HG03108 (cell line): ENCODE data around the gene ARPP19.
A peak's percentile ranks its signal among the peaks of the same experiment; 100 is the strongest.
"Not testable (repeated sequence)": the region's sequence is repeated elsewhere in the genome, so short reads cannot be mapped to it uniquely, and the experiment has no call there.

Experiments used
- ATAC-seq: cut with Tn5 transposase; IDR thresholded peaks from one replicate; pipeline ENCODE4 v1.9.1; 2021; ENCODE audit warnings: moderate library complexity; ENCODE audit not compliant: unreplicated experiment

ARPP19 gene, protein sequence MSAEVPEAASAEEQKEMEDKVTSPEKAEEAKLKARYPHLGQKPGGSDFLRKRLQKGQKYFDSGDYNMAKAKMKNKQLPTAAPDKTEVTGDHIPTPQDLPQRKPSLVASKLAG

GRCh38 chr15:52568601-52569585 lies at the start of gene ARPP19:
Gene ARPP19 (minus strand): TSS chr15:52569030. CDS start chr15:52568892, 138 bp downstream.
- ATAC-seq, result peak; percentile 46

GRCh38 chr15:52617026-52617425 lies 48.2 kb upstream of the ARPP19 start:
- ATAC-seq, result no peak

GRCh38 chr15:52615302-52615701 lies 46.5 kb upstream of the ARPP19 start:
- ATAC-seq, result no peak

DNA sequence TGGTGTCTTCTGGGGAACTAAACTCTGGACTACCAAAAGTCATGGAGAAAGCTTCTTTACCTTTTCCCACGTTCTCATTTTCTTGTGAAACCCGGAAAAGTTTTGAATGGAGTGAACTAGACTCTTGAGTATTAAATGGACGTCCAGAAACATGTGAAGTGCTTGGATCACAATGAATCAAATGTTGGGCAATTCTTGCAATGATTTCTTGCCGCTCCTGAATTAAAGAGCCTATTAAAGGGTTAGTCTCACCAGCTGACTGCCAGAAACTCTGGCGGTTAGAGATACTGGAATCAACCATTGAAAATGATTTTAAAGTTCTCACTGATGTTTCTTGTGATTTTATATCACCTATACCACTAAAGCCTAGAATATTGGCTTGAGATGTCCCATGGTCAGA lies 40.8 kb upstream of the ARPP19 start:
- no peak for ATAC-seq

- no peak for ATAC-seq
Measured at GRCh38 chr15:52584414-52584813, 15.6 kb upstream of the ARPP19 start.

- ATAC-seq, result no peak
Measured at GRCh38 chr15:52579852-52580251, 11.0 kb upstream of the ARPP19 start.

- ATAC-seq, result no peak
Measured at GRCh38 chr15:52576692-52577091, 7.9 kb upstream of the ARPP19 start.

GRCh38 chr15:52575573-52575972 lies 6.7 kb upstream of the ARPP19 start:
- ATAC-seq, result not testable (repeated sequence)

- no peak for ATAC-seq
Measured at GRCh38 chr15:52575072-52575471, 6.2 kb upstream of the ARPP19 start.

DNA sequence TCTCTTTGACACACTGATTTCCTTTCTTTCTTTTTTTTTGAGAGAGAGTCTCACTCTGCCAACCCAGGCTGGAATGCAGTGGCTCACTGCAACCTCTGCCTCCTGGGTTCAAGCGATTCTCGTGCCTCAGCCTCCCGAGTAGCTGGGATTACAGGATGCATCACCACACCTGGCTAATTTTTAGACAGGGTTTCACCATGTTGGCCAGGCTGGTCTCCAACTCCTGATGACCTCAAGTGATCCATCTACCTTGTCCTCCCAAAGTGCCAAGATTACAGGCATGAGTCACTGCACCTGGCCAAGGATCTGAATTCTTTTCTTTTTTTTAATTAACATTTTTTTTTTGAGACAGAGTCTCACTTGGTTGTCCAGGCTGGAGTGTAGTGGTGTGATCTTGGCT lies 5.8 kb upstream of the ARPP19 start:
- not testable (repeated sequence) for ATAC-seq

DNA sequence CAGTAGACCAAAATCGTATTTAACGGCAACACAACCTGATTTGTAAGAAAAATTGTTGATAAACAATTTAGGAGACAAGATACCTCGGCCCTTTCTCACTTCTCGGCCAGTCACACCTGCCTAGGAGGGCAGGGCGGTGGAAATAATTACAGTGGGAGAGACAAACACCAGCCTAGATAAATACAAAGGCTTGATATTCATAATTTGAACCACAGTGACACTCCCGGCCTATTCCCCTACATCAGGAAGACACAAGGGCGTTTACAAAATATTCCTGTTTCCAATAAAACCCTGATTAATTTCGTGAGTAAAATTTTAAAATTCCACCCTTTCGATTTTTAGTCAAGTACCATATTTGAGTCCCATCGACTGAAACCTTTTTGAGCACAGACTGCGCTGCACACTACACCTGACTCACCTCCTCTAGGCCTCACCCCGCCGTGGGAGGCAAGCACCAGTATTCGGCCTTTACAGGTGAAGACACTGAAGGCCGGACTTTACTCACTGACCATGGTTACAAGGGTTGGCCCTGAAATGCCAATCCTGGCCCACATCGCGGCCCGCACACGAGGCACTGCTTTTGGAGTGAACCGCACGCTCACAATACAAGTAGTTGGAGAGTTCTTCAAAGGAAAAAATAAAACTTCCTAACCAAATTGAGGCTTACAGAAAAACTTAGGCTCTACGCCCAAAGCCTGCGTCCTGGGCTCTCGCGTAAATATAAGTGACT lies 794 bp downstream of the ARPP19 start:
- ATAC-seq, result no peak

DNA sequence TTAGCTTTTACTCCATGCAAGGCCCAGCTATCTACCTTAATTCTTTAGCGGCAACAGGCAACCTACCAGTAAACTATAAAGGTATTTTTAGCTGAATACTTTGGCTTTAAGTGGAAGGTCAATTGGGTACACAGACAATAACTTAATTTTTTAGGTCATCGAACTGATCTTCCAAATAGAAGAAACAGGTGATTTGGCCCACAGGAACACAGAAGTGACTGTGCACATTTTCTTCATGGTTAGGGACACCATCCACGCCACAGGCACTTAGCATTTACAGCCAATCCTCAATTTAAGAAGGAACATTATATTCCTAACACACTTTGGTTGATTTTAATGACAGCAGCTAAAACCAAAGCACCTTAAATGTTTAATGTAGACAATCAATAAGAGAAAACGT lies 1.9 kb downstream of the ARPP19 start:
- ATAC-seq, result no peak

DNA sequence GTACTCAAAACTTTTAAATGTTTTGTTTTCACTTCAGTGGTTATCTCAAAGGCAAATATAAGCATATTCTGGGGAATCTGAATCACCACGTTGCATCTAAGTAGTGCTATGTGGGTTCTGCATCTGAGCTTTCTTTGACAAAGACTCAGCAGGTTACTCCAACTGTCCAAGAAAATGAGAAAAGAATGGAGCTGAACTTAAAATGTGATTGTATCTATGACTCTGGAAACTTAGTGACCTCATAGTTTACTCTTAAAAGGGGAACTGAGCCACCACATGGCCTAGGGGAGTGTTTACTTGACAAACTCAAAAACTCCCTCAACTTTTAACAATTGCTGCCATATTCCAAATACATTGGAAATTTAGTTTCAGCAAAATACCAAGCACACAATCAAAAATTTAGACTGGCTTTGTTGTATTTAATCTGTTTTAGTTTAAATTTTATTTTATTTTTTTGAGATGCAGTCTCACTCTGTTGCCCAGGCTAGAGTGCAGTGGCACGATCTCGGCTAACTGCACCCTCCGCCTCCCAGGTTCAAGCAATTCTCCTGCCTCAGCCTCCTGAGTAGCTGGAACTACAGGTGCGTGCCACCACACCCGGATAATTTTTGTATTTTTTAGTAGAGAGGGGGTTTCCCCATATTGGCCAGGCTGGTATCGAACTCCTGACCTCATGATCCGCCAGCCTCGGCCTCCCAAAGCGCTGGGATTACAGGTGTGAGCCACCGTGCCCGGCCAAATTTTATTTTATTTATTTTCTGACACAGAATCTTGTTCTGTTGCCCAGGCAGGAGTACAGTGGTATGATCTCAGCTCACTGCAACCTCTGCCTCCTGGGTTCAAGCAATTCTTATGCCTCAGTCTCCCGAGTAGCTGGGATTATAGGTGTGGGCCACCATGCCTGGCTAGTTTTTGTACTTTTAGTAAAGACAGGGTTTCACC lies 3.1 kb downstream of the ARPP19 start:
- peak; percentile 35 for ATAC-seq

GRCh38 chr15:52563501-52564060 lies 5.2 kb downstream of the ARPP19 start:
- no peak for ATAC-seq

- peak; percentile 35 for ATAC-seq
Measured at GRCh38 chr15:52559575-52559974, 9.3 kb downstream of the ARPP19 start.

DNA sequence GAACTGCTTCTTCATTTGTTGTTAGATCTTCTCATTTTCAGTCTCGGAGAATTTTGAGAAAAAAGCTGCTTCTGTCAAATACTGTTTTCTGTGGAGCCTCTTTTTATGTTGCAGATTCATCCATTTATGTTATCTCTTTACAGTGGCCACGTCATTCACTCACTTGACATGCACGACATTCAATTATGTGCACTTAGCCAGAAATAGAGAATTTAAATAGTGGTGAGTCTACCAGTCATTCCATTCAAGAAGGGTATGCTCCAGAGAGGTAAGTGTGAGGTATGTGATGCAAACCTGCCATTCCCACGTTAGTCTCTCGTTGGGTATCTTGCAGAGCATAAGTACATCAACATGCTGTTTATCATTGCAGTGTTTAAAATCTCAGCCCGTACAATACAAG lies 9.8 kb downstream of the ARPP19 start:
- ATAC-seq, result peak; percentile 25

GRCh38 chr15:52558196-52558595 lies 10.6 kb downstream of the ARPP19 start:
- peak; percentile 57 for ATAC-seq

GRCh38 chr15:52557274-52557641 lies 11.6 kb downstream of the ARPP19 start:
- no peak for ATAC-seq

DNA sequence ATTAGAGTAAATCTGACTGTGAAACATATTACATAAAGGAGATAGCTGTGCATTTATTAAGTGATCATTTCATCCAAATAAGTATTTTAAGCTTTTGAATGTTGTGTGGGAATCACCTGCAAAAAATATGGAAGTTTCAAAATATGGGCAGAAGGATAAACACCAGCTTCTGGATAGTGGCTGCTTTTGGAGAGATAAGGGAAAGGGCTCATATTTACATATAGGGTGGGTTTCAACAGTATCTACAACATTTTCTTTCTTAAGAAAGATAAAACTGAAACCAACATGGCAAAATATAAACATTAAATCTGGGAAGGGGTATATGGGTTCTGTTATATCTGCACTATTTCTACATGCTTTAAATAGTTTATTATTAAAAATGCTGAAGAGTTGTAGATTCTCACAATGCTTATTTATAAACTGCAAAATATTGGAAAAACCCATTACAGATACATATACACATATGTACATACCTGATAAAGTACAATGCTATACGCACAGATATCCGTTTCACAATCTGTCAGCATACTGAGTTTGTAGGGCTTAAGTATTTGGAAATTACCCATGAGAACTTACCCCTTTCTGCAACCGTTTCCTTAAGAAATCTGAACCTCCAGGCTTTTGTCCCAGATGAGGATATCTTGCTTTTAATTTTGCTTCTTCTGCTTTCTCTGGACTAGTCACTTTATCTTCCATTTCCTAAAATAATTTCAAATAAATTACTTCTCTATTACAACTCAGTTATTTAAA lies 12.1 kb downstream of the ARPP19 start:
- no peak for ATAC-seq

DNA sequence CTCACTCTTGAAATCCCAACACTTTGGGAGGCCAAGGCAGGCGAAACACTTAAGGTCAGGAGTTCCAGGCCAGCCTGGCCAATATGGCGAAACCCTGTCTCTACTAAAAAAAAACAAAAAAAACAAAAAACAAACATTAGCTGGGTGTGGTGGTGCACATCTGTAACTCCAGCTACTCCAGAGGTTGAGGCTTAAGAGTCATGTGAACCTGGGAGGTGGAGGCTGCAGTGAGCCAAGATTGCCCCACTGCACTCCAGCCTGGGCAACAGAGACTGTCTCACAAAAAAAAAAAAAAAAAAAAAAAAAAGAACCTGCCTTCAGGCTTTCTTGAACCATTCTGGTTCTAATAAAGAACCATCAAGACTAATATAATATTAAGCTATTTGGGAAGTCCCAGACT lies 16.5 kb downstream of the ARPP19 start:
- ATAC-seq, result no peak
